Stomach smooth muscle (tissue), 2 donors: Measurements from ENCODE around the gene PIK3AP1.

ENCODE experiments used
- H3K27ac ChIP-seq: one replicate; pipeline ENCODE4 v1.7.0; 2013; ENCODE audit warnings: mild to moderate bottlenecking, low read length, inconsistent platforms
- H3K27me3 ChIP-seq, 2 donors: one replicate each; pipeline ENCODE4 v1.7.0; 2013; ENCODE audit warnings: low read length in 2 of 2; ENCODE audit not compliant: insufficient read depth in 2 of 2, control insufficient read depth in 1 of 2
- H3K36me3 ChIP-seq, 2 donors: one replicate each; pipeline ENCODE4 v1.7.0; 2013; ENCODE audit warnings: low read length in 2 of 2; ENCODE audit not compliant: control insufficient read depth in 2 of 2, insufficient read depth in 2 of 2
- H3K4me1 ChIP-seq: one replicate; pipeline ENCODE4 v1.7.0; 2013; ENCODE audit warnings: low read length; ENCODE audit not compliant: control insufficient read depth, insufficient read depth
- H3K4me3 ChIP-seq, 2 donors: one replicate each; pipeline ENCODE4 v1.7.0; 2013; ENCODE audit warnings: low read length in 2 of 2
- H3K9ac ChIP-seq, 2 donors: one replicate each; pipeline ENCODE4 v1.7.0; 2013; ENCODE audit warnings: low read length in 2 of 2, mild to moderate bottlenecking in 1 of 2
- H3K9me3 ChIP-seq, 2 donors: one replicate each; pipeline ENCODE4 v1.7.0; 2013; ENCODE audit warnings: low read length in 2 of 2; ENCODE audit not compliant: control insufficient read depth in 2 of 2
- donor health status: healthy.
- donor health status: Pancreatic carcinoma.

The PIK3AP1 gene

GRCh38 chr10:96626795-96627194, 93.5 kb downstream of the PIK3AP1 start:
- Histone ChIP-seq H3K9ac (no peak overlapping the region), H3K9me3 (no peaks in the 10 kb centered on the region), H3K27me3 (no peaks in the 10 kb centered on the region), H3K4me1 (no peaks in the 10 kb centered on the region), H3K27ac (no peak overlapping the region), H3K36me3 (no peaks in the 10 kb centered on the region), H3K4me3 (no peak overlapping the region)

GRCh38 chr10:96625173-96625572, 95.1 kb downstream of the PIK3AP1 start:
- Histone ChIP-seq H3K27me3 (no peaks in the 10 kb centered on the region), H3K27ac (no peak overlapping the region), H3K9ac (no peak overlapping the region), H3K9me3 (no peaks in the 10 kb centered on the region), H3K4me3 (no peak overlapping the region), H3K4me1 (no peaks in the 10 kb centered on the region), H3K36me3 (no peaks in the 10 kb centered on the region)

GRCh38 chr10:96622013-96622787, 98.1 kb downstream of the PIK3AP1 start:
- Histone ChIP-seq H3K9ac (no peak overlapping the region), H3K27me3 (no peaks in the 10 kb centered on the region), H3K27ac (no peak overlapping the region), H3K9me3 (no peaks in the 10 kb centered on the region), H3K4me3 (no peak overlapping the region), H3K4me1 (peaks cover 17% of the 10 kb centered on the region), H3K36me3 (no peaks in the 10 kb centered on the region)

GRCh38 chr10:96619796-96620773, 100.2 kb downstream of the PIK3AP1 start:
- Histone ChIP-seq H3K27me3 (no peaks in the 10 kb centered on the region), H3K4me1 (peaks cover 17% of the 10 kb centered on the region), H3K27ac (no peak overlapping the region), H3K36me3 (no peaks in the 10 kb centered on the region), H3K9me3 (no peaks in the 10 kb centered on the region), H3K4me3 (no peak overlapping the region), H3K9ac (no peak overlapping the region)

- H3K9me3 ChIP-seq, result no peaks in the 10 kb centered on the region
- peak overlapping the region; percentile 24 for H3K27ac ChIP-seq
- H3K4me1 ChIP-seq, result peaks cover 17% of the 10 kb centered on the region
- no peak overlapping the region for H3K9ac ChIP-seq
- no peak overlapping the region for H3K4me3 ChIP-seq
- no peaks in the 10 kb centered on the region for H3K36me3 ChIP-seq
- H3K27me3 ChIP-seq, result no peaks in the 10 kb centered on the region
Measured at GRCh38 chr10:96619120-96619519, 101.2 kb downstream of the PIK3AP1 start.

GRCh38 chr10:96618653-96619052, 101.7 kb downstream of the PIK3AP1 start:
- H3K9me3 ChIP-seq, result no peaks in the 10 kb centered on the region
- peak overlapping the region; percentile 24 for H3K27ac ChIP-seq
- H3K36me3 ChIP-seq, result no peaks in the 10 kb centered on the region
- H3K27me3 ChIP-seq, result no peaks in the 10 kb centered on the region
- H3K9ac ChIP-seq, result no peak overlapping the region
- peaks cover 17% of the 10 kb centered on the region for H3K4me1 ChIP-seq
- H3K4me3 ChIP-seq, result no peak overlapping the region

GRCh38 chr10:96616961-96617360, 103.4 kb downstream of the PIK3AP1 start:
- no peak overlapping the region for H3K4me3 ChIP-seq
- H3K9me3 ChIP-seq, result no peaks in the 10 kb centered on the region
- no peak overlapping the region for H3K27ac ChIP-seq
- H3K27me3 ChIP-seq, result no peaks in the 10 kb centered on the region
- H3K9ac ChIP-seq, result no peak overlapping the region
- H3K36me3 ChIP-seq, result no peaks in the 10 kb centered on the region
- H3K4me1 ChIP-seq, result peaks cover 17% of the 10 kb centered on the region

- Histone ChIP-seq H3K9ac (no peak overlapping the region), H3K27ac (no peak overlapping the region), H3K4me3 (no peak overlapping the region), H3K27me3 (no peaks in the 10 kb centered on the region), H3K4me1 (peaks cover 11% of the 10 kb centered on the region), H3K36me3 (no peaks in the 10 kb centered on the region), H3K9me3 (no peaks in the 10 kb centered on the region)
Measured at GRCh38 chr10:96614515-96614914, 105.8 kb downstream of the PIK3AP1 start.

- no peaks in the 10 kb centered on the region for H3K9me3 ChIP-seq
- no peak overlapping the region for H3K4me3 ChIP-seq
- H3K27ac ChIP-seq, result no peak overlapping the region
- H3K36me3 ChIP-seq, result no peaks in the 10 kb centered on the region
- peaks cover 2% of the 10 kb centered on the region for H3K4me1 ChIP-seq
- no peaks in the 10 kb centered on the region for H3K27me3 ChIP-seq
- H3K9ac ChIP-seq, result no peak overlapping the region
Measured at GRCh38 chr10:96613576-96613975, 106.7 kb downstream of the PIK3AP1 start.

GRCh38 chr10:96612055-96612830, 108.1 kb downstream of the PIK3AP1 start:
- peaks cover 0 to 2% of the 10 kb centered on the region in 2 donors for H3K27me3 ChIP-seq
- H3K4me1 ChIP-seq, result peaks cover 2% of the 10 kb centered on the region
- H3K4me3 ChIP-seq, result no peak overlapping the region
- no peak overlapping the region for H3K9ac ChIP-seq
- H3K9me3 ChIP-seq, result no peaks in the 10 kb centered on the region
- H3K27ac ChIP-seq, result no peak overlapping the region
- H3K36me3 ChIP-seq, result no peaks in the 10 kb centered on the region
